ENCODE results near the gene PLEKHM3. TPM values are rescaled to one million over a fixed set of nuclear protein-coding genes. Genes with fewer than 3 reads are reported as not detected.

PLEKHM3 gene
- total RNA-seq, 1 donor from 2014 or later, result 18.3 TPM

DNA sequence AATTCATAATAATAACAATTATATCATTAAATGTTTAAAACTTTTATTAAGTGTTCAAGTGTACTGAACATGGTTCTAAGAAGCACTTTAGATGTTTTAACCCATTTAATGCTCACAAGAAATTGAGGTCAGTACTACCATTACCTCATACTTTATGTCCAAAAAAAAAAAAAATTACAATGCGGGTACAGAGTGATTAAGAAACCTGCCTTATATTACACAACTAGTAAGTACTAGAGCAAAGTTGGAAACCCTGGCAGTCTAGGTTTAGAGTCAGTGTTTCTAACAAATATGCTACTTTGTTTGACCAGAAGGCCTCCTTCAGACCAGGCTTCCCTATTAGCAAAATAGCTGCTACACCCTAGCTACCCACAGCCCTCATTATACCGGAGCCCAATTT, 28.5 kb downstream of the PLEKHM3 start:
- Histone ChIP-seq H3K9me3 (no peaks in the 10 kb centered on the region), H3K27ac (no peak overlapping the region), H3K4me1 (no peaks in the 10 kb centered on the region), H3K36me3 (peaks cover 0 to 10% of the 10 kb centered on the region in 2 donors), H3K4me3 (no peak overlapping the region), H3K27me3 (no peaks in the 10 kb centered on the region)
- intact Hi-C loops (cut with DNase I), result no loop called here
- TF ChIP-seq, protein P1, sequence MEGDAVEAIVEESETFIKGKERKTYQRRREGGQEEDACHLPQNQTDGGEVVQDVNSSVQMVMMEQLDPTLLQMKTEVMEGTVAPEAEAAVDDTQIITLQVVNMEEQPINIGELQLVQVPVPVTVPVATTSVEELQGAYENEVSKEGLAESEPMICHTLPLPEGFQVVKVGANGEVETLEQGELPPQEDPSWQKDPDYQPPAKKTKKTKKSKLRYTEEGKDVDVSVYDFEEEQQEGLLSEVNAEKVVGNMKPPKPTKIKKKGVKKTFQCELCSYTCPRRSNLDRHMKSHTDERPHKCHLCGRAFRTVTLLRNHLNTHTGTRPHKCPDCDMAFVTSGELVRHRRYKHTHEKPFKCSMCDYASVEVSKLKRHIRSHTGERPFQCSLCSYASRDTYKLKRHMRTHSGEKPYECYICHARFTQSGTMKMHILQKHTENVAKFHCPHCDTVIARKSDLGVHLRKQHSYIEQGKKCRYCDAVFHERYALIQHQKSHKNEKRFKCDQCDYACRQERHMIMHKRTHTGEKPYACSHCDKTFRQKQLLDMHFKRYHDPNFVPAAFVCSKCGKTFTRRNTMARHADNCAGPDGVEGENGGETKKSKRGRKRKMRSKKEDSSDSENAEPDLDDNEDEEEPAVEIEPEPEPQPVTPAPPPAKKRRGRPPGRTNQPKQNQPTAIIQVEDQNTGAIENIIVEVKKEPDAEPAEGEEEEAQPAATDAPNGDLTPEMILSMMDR (IDR thresholded peaks at IDR 0.05), result no peak
- no peak for DNase-seq (ENCODE audit: low spot score in 2 of 2)

DNA sequence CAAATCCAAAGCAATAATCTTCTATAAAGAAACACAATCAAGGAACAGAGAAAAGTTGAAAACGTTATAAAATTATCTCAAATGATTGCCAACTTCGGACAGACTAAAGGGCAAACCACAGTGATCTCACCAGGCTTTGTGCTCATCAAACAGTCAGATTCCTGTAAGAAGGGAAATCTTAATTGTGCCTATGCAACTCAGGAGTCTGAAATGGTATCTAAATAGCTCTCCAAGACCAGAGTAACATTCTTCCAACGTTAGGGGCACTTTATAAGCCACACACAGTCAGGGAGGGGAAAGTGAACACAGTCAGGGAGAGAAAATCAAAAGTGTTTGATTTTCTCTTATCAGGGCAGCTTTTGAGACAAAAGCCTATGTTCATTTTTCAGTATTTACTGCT, 29.4 kb downstream of the PLEKHM3 start:
- intact Hi-C loops (cut with DNase I), result no loop called here

DNA sequence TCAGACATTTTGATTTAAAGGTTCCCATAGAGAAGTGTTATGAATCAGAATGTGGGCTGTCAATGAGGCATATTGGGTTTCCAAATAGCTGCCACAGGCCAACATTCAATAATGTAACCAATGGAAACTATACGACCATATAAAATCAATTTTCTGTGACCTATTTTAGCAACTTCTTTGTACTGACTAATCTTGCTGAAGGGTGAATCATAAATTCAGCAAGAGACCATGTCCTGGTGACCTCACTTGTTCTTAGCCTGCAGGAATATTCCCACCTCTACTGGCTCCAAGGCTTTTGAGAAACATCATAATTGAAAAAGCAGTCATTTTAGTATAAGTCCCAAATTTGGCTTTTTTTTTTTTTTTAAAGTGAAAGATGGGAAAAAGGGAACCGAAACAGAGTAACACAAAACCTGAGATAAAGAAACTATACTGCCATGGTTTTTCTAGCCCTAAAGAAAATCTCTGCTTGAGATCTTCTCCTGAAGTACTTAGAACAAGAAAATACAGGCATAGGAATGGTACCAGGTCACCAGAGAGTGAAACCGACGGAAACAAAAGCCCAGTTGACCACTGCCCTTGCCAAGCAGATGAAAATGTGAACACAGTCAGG, 32.1 kb downstream of the PLEKHM3 start:
- TF ChIP-seq, protein P1 (IDR thresholded peaks at IDR 0.05), result no peak
- H3K27ac ChIP-seq, result no peak overlapping the region
- H3K36me3 ChIP-seq, result no peaks in the 10 kb centered on the region
- DNase-seq (ENCODE audit: low spot score in 2 of 2), result no peak
- intact Hi-C loops (cut with DNase I), result no loop called here
- no peak overlapping the region for H3K4me3 ChIP-seq
- H3K9me3 ChIP-seq, result no peaks in the 10 kb centered on the region
- no peaks in the 10 kb centered on the region for H3K27me3 ChIP-seq
- no peaks in the 10 kb centered on the region for H3K4me1 ChIP-seq

More for the DNA sequence above, 29.4 kb downstream of the PLEKHM3 start:
- Histone ChIP-seq H3K4me3 (no peak overlapping the region), H3K27me3 (no peaks in the 10 kb centered on the region), H3K9me3 (no peaks in the 10 kb centered on the region), H3K4me1 (no peaks in the 10 kb centered on the region), H3K36me3 (peaks cover 0 to 9% of the 10 kb centered on the region in 2 donors), H3K27ac (no peak overlapping the region)
- no peak for DNase-seq (ENCODE audit: low spot score in 2 of 2)
- TF ChIP-seq, protein P1 (IDR thresholded peaks at IDR 0.05), result no peak

DNA sequence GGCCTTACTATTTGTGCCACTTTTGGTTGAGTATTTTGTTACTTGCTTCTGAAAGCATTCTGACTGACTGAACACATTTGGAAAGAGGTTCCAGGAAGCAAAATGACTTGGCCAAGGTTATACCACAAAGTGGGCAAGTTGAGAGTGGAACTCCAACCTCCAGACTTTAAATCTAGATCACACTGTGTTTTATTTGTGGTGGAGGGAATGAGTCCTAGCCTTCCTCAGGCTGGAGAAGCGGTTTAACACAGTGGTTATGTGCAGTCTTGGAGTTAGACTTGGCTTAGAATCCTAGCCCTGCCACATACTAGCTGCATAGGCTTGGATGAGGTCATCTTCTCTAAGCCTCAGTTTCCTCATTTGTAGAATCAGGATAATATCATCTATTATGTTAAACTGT, 33.4 kb downstream of the PLEKHM3 start:
- Histone ChIP-seq H3K4me3 (no peak overlapping the region), H3K4me1 (no peaks in the 10 kb centered on the region), H3K9me3 (no peaks in the 10 kb centered on the region), H3K27me3 (no peaks in the 10 kb centered on the region), H3K27ac (no peak overlapping the region), H3K36me3 (no peaks in the 10 kb centered on the region)
- TF ChIP-seq, protein P1 (IDR thresholded peaks at IDR 0.05), result no peak
- DNase-seq (ENCODE audit: low spot score in 2 of 2), result no peak
- intact Hi-C loops (cut with DNase I), result no loop called here

DNA sequence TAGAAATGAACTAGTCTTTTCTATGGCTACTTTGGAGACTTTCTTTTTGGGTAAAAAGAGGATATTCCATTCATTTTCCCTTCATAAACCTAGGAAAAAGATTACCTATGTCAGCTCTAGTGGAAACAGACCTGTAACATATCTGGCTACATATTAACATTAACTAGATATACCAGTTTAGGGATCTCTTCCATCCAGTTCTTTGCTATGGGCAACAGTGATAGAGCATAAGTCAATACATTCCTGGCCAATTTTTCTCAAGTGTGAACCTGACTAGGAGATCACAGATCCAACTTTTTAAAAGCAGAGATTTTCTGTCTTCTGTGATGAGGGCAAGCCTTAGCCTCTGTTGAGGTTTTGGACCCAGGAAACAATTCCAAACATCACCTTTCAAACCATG, 34.5 kb downstream of the PLEKHM3 start:
- H3K27ac ChIP-seq, result no peak overlapping the region
- H3K27me3 ChIP-seq, result no peaks in the 10 kb centered on the region
- TF ChIP-seq, protein P1 (IDR thresholded peaks at IDR 0.05), result no peak
- no peak for DNase-seq (ENCODE audit: low spot score in 2 of 2)
- no peak overlapping the region for H3K4me3 ChIP-seq
- H3K36me3 ChIP-seq, result no peaks in the 10 kb centered on the region
- H3K9me3 ChIP-seq, result no peaks in the 10 kb centered on the region
- intact Hi-C loops (cut with DNase I), result no loop called here
- H3K4me1 ChIP-seq, result no peaks in the 10 kb centered on the region

DNA sequence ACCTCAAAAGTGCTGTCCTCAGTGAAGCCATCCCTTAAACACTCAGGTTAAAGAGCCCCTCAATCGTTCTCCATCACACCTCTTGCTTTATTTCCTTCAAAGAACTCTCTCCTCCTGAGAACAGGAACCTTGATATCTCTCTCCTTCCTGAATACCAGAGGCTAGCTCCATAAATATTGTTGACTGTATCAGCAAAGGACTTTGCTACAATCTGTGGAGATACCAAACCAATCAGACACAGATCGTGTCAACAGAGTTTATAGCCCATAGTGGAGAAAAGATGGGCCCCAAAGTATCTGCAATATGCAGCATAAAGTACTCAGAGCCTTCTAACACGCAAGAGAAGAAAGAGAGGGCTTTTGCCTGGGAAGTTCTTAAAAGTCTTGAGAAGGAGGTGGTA, 36.4 kb downstream of the PLEKHM3 start:
- H3K27ac ChIP-seq, result no peak overlapping the region
- TF ChIP-seq, protein P1 (IDR thresholded peaks at IDR 0.05), result no peak
- H3K9me3 ChIP-seq, result no peaks in the 10 kb centered on the region
- H3K4me1 ChIP-seq, result no peaks in the 10 kb centered on the region
- no peaks in the 10 kb centered on the region for H3K36me3 ChIP-seq
- H3K4me3 ChIP-seq, result no peak overlapping the region
- no peaks in the 10 kb centered on the region for H3K27me3 ChIP-seq
- intact Hi-C loops (cut with DNase I), result no loop called here
- DNase-seq (ENCODE audit: low spot score in 2 of 2), result no peak

Measured in ascending aorta (tissue), 2 donors.